ENCODE data around the gene RNF144A.

DNA sequence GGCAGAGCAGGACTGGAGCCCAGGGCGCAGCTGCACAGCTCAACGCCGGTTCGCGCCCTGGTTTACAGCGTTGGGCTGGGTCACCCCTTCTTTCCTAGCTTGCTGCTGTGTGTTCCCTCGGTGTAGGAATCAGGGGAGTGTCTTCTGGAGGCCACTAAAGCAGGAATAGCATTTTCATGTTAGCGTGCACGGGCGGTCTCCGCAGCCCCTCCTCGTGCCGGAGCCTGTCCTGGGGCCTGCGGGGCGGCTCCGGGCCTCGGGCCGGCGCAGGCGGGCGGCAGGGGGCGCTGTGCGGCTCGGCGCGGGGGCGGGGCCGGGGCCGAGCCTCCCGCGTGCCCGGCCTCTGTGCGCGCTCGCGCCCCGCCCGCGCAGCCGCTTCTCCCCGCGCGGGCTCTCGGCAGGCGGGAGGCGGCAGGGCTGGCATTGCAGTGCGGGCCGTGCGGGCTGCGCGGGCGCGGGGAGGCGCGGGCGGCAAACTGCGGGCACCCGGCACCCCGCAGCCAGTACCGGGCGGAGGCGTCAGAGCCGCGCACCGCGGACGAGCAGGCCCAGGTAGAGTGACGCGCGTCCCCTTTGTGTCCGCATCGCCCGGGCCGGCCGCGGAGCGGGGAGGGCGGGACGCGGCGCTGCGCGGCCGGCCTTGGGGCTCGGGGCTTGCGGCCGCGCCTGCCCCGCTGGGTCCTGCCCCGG is at the start of gene RNF144A:
- TF ChIP-seq CTCF (conservative IDR thresholded peaks at IDR 0.05 in 1 of 2, IDR thresholded peaks at IDR 0.05 in 1 of 2; ENCODE audit: low read depth in 1 of 2, low read length in 2 of 2) (peak in 1 of 2 donors; percentile 31), EZH2 (IDR thresholded peaks at IDR 0.05; ENCODE audit: low read length, missing control alignments) (no peak)
